Measurements from ENCODE around the gene ZNF275. TPM values are rescaled to one million over a fixed set of nuclear protein-coding genes. Genes with fewer than 3 reads are reported as not detected.

The ZNF275 gene
- total and polyA plus RNA-seq, 4 donors = 6.2 to 13.9 (median 8.6) TPM

GRCh38 chrX:153299855-153300254, 34.1 kb upstream of the ZNF275 start:
- no peaks in the 10 kb centered on the region for H3K36me3 ChIP-seq (ENCODE audit: control insufficient read depth in 4 of 4, insufficient read depth in 3 of 4, low read depth in 1 of 4, low read length in 3 of 4)
- 82% methylated on average over 5 of the region's 5 CpGs for WGBS
- no peaks in the 10 kb centered on the region for H3K4me1 ChIP-seq (ENCODE audit: control insufficient read depth in 4 of 4, insufficient read depth in 4 of 4, low read length in 3 of 4)
- H3K27ac ChIP-seq (ENCODE audit: low read depth in 1 of 2, low read length in 2 of 2) = no peak overlapping the region
- no peaks in the 10 kb centered on the region for H3K9me3 ChIP-seq (ENCODE audit: control insufficient read depth in 4 of 4, low read length in 3 of 4)
- H3K4me3 ChIP-seq (ENCODE audit: low read depth in 1 of 3, low read length in 3 of 3) = no peak overlapping the region
- no peak for DNase-seq (ENCODE audit: low spot score)
- TF ChIP-seq EGR1 (IDR thresholded peaks at IDR 0.05; ENCODE audit: low read depth in 2 of 2) = no peak
- TF ChIP-seq FOXA1 (IDR thresholded peaks at IDR 0.05) = no peak
- TF ChIP-seq YY1 (IDR thresholded peaks at IDR 0.05) = no peak
- no peak for TF ChIP-seq GABPA (IDR thresholded peaks at IDR 0.05 in 1 of 2, conservative IDR thresholded peaks at IDR 0.05 in 1 of 2)
- no peak for TF ChIP-seq HNF4G (IDR thresholded peaks at IDR 0.05)
- TF ChIP-seq RXRA (IDR thresholded peaks at IDR 0.05) = no peak
- H3K27me3 ChIP-seq (ENCODE audit: control insufficient read depth in 4 of 4, insufficient read depth in 4 of 4, low read length in 3 of 4) = no peaks in the 10 kb centered on the region
- H3K9ac ChIP-seq (ENCODE audit: low read depth in 1 of 2, low read length in 2 of 2) = no peak overlapping the region

- TF ChIP-seq, protein P1, sequence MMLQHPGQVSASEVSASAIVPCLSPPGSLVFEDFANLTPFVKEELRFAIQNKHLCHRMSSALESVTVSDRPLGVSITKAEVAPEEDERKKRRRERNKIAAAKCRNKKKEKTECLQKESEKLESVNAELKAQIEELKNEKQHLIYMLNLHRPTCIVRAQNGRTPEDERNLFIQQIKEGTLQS (IDR thresholded peaks at IDR 0.05) = no peak
- no peak for TF ChIP-seq JUND (IDR thresholded peaks at IDR 0.05)
- TF ChIP-seq TAF1 (conservative IDR thresholded peaks at IDR 0.05) = no peak
- TF ChIP-seq RXRA (IDR thresholded peaks at IDR 0.05) = no peak
- WGBS = 87% methylated on average over 3 of the region's 3 CpGs
- Histone ChIP-seq H3K36me3 (ENCODE audit: control insufficient read depth in 4 of 4, insufficient read depth in 3 of 4, low read depth in 1 of 4, low read length in 3 of 4) (no peaks in the 10 kb centered on the region), H3K4me1 (ENCODE audit: control insufficient read depth in 4 of 4, insufficient read depth in 4 of 4, low read length in 3 of 4) (no peaks in the 10 kb centered on the region), H3K9me3 (ENCODE audit: control insufficient read depth in 4 of 4, low read length in 3 of 4) (no peaks in the 10 kb centered on the region), H3K9ac (ENCODE audit: low read depth in 1 of 2, low read length in 2 of 2) (no peak overlapping the region), H3K27me3 (ENCODE audit: control insufficient read depth in 4 of 4, insufficient read depth in 4 of 4, low read length in 3 of 4) (no peaks in the 10 kb centered on the region), H3K27ac (ENCODE audit: low read depth in 1 of 2, low read length in 2 of 2) (no peak overlapping the region), H3K4me3 (ENCODE audit: low read depth in 1 of 3, low read length in 3 of 3) (no peak overlapping the region)
- no peak for DNase-seq (ENCODE audit: low spot score)
Measured at GRCh38 chrX:153301746-153302145, 32.2 kb upstream of the ZNF275 start.

DNA sequence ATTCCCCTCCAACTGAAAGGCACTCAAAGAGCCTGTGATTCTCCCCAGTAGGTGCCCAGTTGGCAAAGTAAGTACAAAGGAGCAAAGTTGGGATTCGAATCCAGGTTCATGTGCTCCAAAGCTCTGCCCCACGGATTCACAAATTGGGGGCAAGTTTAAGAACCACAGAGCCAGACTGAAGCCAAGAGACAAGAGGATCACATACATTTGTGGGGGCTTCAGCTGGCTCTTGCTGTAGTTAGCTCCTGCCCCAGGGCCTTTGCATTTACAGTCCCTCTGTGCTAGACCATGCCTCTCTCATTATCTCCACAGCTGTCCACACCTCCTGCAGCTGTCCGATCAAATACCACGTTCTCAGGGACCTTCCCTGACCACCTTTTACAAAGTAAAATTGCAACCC, 31.2 kb upstream of the ZNF275 start:
- no peak overlapping the region for H3K9ac ChIP-seq (ENCODE audit: low read depth in 1 of 2, low read length in 2 of 2)
- H3K9me3 ChIP-seq (ENCODE audit: control insufficient read depth in 4 of 4, low read length in 3 of 4) = no peaks in the 10 kb centered on the region
- H3K36me3 ChIP-seq (ENCODE audit: control insufficient read depth in 4 of 4, insufficient read depth in 3 of 4, low read depth in 1 of 4, low read length in 3 of 4) = no peaks in the 10 kb centered on the region
- H3K4me3 ChIP-seq (ENCODE audit: low read depth in 1 of 3, low read length in 3 of 3) = no peak overlapping the region
- no peak overlapping the region for H3K27ac ChIP-seq (ENCODE audit: low read depth in 1 of 2, low read length in 2 of 2)
- DNase-seq (ENCODE audit: low spot score) = no peak
- no peaks in the 10 kb centered on the region for H3K27me3 ChIP-seq (ENCODE audit: control insufficient read depth in 4 of 4, insufficient read depth in 4 of 4, low read length in 3 of 4)
- TF ChIP-seq RXRA (IDR thresholded peaks at IDR 0.05) (no peak), RAD21 (IDR thresholded peaks at IDR 0.05) (no peak), TAF1 (conservative IDR thresholded peaks at IDR 0.05) (no peak), MAX (IDR thresholded peaks at IDR 0.05) (no peak), HNF4G (IDR thresholded peaks at IDR 0.05) (no peak), FOXA1 (IDR thresholded peaks at IDR 0.05) (no peak), EGR1 (IDR thresholded peaks at IDR 0.05; ENCODE audit: low read depth in 2 of 2) (no peak), ZBTB33 (IDR thresholded peaks at IDR 0.05) (no peak), GABPA (IDR thresholded peaks at IDR 0.05 in 1 of 2, conservative IDR thresholded peaks at IDR 0.05 in 1 of 2) (no peak), FOXA2 (IDR thresholded peaks at IDR 0.05) (no peak), HNF4A (conservative IDR thresholded peaks at IDR 0.05) (no peak), NR2F2 (IDR thresholded peaks at IDR 0.05) (no peak), SP1 (IDR thresholded peaks at IDR 0.05) (no peak)
- TF ChIP-seq, protein P2, sequence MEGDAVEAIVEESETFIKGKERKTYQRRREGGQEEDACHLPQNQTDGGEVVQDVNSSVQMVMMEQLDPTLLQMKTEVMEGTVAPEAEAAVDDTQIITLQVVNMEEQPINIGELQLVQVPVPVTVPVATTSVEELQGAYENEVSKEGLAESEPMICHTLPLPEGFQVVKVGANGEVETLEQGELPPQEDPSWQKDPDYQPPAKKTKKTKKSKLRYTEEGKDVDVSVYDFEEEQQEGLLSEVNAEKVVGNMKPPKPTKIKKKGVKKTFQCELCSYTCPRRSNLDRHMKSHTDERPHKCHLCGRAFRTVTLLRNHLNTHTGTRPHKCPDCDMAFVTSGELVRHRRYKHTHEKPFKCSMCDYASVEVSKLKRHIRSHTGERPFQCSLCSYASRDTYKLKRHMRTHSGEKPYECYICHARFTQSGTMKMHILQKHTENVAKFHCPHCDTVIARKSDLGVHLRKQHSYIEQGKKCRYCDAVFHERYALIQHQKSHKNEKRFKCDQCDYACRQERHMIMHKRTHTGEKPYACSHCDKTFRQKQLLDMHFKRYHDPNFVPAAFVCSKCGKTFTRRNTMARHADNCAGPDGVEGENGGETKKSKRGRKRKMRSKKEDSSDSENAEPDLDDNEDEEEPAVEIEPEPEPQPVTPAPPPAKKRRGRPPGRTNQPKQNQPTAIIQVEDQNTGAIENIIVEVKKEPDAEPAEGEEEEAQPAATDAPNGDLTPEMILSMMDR (IDR thresholded peaks at IDR 0.05; ENCODE audit: low read depth, low read length, missing input control) = no peak
- TF ChIP-seq, protein P1 (IDR thresholded peaks at IDR 0.05) = no peak
- 85% methylated on average over 4 of the region's 4 CpGs for WGBS
- H3K4me1 ChIP-seq (ENCODE audit: control insufficient read depth in 4 of 4, insufficient read depth in 4 of 4, low read length in 3 of 4) = no peaks in the 10 kb centered on the region

Data from liver (tissue), 9 donors.